ENCODE data around the gene ADGRF4.
"Not testable (repeated sequence)": the region's sequence is repeated elsewhere in the genome, so short reads cannot be mapped to it uniquely, and the experiment has no call there.

The ADGRF4 gene

DNA sequence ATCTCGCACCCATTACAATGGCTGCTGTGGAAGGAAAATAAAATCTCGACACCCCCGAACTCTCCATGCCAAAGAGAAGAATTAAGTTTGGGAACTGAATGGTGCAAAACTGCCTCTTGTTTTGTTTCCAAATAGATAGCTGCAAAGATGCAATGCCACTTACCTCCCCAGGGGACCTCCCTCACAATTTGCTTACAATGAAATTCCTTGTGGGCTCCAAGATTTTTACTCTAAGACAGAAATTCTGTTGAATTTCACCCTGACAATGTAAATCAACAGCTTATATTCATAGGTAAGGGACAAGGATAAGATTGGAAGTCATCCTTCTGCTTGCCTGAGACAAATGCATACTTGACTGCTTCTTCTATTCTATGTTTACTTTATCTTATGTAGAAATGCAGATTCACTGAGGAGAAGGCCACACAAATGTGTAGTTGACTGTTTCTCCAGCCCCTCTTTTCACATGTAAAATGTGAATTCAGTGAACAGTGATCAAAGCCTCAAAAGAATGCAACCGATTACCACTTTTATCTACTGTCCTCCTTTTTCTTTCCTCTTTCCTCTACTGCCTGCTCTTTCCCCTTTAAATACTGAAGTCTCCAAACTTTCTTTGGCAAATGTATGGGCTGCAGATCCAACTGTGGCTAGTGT, 36.6 kb downstream of the ADGRF4 start:
- DNase-seq (ENCODE audit: low read depth), result no peak

DNA sequence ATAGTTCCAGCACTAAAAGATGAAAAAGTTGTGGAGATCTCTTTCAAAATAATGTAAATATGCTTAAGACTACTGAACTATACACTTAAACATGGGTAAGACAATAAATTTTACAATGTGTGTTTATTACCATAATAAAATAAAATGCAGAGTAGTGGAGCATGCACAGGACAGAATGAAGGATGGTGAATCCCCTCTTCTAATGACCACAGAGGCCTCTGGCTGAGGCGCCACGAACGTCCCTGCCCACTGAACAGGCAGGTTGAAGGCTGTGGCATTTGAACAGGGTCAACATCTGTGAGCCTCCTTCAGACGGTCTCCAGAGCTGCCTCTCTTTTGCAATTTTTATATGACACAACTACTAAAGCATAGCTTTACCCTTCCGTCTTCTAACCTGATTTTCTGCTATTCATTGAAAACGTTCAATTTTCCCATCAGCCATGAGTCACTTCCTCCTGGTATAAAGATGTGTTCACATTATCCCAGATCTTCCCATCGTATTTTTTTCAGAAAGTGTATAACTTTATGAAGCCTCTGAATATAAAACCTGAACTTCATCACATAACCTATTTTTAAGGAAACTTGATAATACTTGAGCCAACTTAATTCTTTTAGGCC, 37.8 kb downstream of the ADGRF4 start:
- no peak for DNase-seq (ENCODE audit: low read depth)

DNA sequence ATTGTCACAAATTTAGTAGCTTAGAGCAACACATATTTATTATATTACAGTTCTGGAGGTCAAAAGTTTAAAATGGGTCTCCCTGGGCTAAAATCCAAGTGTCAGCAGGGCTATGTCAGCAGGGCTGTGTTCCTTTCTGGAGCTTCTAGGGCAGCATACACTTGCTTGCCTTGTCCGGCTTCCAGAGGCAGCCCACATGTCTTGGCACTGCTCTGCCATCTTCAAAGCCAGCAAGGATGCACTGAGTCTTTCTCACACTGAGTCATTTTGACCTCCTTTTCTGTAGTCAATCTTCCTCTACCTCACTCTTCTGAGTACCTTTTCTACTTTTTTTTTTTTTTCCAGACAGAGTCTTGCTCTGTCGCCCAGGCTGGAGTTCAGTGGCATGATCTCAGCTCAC, 39.0 kb downstream of the ADGRF4 start:
- DNase-seq (ENCODE audit: low read depth), result no peak

DNA sequence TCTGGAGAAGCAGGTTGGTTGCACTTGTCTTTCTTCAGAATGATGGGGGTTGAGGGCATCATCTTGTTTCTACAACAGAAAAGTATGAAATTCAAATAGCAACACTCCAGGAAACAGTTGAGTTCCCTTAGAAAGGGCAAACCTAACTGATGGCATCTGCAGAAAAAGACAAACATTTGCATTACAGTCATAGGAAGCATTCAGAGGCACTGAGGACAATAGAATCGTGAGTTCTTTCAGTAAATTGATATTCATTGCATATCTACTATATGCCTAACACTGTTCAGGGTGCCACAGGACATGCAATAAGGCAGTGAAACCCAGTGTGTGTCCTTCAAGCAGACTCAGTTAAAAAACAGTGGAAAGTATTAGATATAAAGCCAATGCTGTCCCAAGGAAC, 42.3 kb downstream of the ADGRF4 start:
- no peak for DNase-seq (ENCODE audit: low read depth)

DNA sequence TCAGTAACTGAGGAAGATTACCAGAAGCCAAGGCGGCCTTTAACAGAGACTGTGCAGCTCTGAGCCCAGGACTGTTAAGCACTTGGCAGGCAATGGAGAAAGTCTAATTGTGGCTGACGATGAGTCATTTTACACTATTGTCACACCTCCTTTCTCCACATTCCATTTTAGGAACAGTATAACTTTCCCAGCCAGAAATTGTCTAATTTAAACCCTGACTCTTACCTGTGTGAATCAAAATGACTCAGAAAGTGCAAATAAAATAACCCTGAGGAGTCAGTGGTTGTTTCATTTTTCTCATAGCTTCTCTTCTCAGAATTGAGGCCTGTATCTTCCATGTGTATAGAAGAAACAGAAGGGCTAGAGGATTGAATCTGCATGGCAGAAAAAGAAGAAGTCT, 43.4 kb downstream of the ADGRF4 start:
- DNase-seq (ENCODE audit: low read depth), result no peak

DNA sequence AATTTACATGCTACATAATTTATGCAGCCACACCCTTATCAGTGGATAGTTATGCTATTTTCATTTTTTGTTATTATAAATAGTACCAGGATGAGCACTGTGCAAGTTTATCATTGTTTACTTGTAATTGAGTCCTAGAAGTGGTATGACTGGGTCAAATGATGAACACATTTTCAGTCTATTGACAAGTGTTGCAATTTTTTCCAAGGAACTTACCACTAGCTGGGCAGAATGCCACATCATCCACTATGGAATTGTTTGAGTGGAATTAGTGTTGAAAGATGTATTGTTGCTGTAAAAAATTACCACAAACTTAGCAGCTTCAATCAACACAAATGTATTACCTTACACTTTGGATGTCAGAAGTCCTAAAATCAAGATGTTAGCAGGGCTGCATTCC, 45.4 kb downstream of the ADGRF4 start:
- DNase-seq (ENCODE audit: low read depth), result no peak

DNA sequence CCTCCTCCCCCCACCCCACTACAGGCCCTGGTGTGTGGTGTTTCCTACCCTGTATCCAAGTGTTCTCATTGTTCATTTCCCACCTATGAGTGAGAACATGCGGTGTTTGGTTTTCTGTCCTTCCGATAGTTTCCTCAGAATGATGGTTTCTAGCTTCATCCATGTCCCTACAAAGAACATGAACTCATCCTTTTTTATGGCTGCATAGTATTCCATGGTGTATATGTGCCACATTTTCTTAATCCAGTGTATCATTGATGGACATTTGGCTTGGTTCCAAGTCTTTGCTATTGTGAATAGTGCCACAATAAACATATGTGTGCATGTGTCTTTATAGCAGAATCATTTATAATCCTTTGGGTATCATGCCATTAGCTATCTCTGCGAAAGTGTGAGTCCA, 46.9 kb downstream of the ADGRF4 start:
- DNase-seq (ENCODE audit: low read depth), result not testable (repeated sequence)

DNA sequence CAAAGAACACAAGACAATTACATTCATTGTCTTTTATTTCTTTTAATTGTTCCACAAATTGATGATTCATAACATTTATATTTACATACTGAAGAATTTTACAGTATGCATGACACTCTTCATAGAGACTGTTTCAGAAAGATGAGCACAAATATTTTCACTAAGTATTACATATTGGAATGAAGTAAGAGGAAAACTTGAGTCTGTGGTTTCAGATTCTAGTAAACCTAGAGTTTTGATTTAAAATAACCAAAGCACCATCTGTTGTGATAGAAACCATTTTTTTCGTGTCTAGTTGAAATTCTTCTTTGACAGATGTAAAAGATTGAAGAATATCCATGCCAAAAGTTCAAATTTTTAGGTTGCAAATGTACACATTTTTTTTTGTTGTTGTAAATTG, 51.4 kb downstream of the ADGRF4 start:
- no peak for DNase-seq (ENCODE audit: low read depth)

DNA sequence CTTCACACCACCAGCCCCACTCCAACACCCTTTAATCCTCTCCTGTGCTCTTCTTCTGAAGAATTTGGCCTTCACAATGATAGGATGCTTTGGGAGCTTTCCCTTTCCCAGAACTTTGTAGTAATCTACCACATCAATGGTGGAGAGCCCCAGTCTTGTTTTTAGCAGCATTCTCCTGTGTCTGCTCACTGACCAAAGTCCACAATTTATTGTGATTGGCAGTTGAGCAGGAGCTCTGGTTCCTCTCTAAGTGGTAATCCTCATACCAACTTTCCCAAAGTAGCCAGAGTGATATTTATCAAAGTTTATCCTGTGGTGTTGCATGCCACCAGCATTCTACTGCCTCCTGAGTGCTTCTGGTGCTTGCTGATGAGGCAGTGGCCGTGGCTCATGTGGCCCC, 54.4 kb downstream of the ADGRF4 start:
- no peak for DNase-seq (ENCODE audit: low read depth)

DNA sequence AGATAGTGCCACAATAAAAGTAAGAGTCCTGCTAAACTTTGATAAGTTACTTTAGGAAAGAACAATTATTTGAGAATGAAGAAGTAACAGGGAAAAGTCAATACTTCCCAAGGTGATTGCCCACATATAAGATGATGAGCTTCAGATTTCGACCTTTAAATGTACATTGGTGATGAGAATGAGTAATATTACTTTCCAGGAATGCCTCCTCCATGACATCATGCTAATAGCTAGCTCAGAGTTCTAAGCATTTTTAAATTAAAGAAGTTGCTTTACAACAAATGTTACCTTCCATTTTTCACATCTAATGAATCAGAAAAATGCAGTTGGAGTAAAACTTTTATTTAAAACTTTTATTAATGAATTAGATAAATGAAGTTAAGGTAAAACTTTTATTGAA, 61.0 kb downstream of the ADGRF4 start:
- DNase-seq (ENCODE audit: low read depth), result no peak

DNA sequence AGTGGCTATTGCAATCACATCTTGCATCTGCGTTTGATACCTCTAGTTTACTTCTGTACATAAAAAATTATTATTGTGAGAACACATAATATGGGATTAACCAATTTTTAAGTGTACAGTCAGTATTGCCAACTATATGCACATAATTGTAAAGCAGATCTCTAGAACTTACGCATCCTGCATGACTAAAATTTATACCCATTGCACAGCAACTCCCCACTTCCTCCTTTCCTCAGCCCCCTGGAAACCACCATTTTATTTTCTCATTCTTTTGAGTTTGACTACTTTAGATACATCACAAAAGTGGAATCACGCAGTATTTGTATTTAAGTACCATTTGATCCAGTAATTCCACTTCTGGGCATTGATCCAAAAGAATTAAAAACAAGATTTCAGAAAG, 64.1 kb downstream of the ADGRF4 start:
- DNase-seq (ENCODE audit: low read depth), result no peak

DNA sequence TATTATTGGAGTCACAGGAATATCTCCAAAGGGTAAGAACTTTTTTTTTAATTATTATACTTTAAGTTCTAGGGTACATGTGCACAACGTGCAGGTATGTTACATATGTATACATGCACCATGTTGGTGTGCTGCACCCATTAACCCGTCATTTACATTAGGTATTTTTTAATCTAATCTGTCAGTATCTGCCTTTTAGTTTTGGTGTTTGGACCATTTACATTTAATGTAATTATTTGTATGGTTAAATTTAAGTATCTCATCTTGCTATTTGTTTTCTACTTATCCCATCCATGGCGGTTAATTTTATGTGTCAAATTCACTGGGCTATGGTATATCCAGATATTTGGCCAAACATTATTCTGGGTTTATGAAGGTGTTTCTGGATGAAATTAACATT, 68.1 kb downstream of the ADGRF4 start:
- no peak for DNase-seq (ENCODE audit: low read depth)

DNA sequence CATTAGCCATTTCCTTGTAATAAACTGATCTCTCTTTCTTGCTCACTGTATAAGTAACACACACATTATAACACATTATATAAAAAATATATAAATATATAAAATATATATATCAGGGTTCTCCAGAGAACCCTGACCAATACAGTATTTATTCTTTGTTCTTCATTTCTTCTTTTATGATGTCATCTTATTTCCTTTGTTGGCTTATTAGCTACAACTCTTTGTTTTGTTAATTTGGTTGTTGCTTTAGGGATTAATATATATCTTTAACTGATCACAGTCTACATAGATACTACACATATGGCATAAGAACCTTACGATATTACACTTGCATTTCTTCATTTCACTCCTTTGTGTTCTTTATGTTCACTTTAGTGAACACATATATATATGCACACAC, 68.7 kb downstream of the ADGRF4 start:
- DNase-seq (ENCODE audit: low read depth), result no peak

DNA sequence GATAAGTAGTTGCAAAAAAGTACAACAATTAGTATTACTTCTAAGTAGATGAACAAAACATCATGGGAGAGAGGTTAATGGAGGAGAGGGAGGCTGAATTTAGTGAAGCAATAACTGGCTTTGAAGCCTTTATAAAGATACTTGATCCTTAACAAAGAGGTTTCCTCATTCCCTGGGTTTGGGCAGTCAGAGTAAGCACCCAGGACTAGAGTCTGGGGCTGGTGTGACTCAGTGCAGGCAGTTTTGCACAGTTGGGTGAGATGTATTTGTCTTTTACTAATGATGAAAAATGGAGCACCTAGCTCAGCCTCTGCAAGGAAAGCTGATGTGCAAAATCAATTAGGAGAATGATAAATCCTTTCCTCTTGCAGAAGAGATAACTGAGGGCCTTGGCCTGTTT, 71.6 kb downstream of the ADGRF4 start:
- DNase-seq (ENCODE audit: low read depth), result no peak

Measured in stimulated activated CD8-positive, alpha-beta memory T cell treated with anti-CD3 and anti-CD28 coated beads, Interleukin-7, amount 100 ng/mL, for 24 hours (primary cell).